ENCODE results near the gene DPT.

The DPT gene

DNA sequence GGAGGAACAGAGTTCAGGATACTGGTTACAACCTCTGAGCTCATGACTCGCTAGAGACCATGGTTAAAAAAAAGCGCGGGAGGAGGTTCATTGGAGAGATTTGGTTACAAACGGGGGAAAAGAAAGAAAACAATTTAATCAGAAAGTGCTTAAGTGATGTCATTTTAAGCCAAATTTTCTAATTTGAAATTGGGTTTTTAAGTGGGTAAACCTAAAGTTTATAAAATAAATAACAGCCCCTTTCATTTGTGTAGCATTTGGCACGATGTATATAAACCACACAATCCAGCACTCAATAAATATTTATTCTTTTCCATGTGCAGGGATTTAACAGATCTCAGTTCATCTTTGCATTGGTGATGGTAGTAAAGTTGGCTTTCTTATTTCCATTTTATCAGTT lies 7.0 kb upstream of the DPT start:
- TF ChIP-seq CTCF (IDR thresholded peaks at IDR 0.05; ENCODE audit: low read depth, low read length): no peak
- DNase-seq (ENCODE audit: extremely low read depth, low read depth): no peak

GRCh38 chr1:168734946-168735345 lies 5.9 kb upstream of the DPT start:
- no peak for TF ChIP-seq CTCF (IDR thresholded peaks at IDR 0.05; ENCODE audit: low read depth, low read length)
- no peak for DNase-seq (ENCODE audit: extremely low read depth, low read depth)

- DNase-seq (ENCODE audit: extremely low read depth, low read depth): no peak
- TF ChIP-seq CTCF (IDR thresholded peaks at IDR 0.05; ENCODE audit: low read depth, low read length): no peak
These were observed 5.3 kb upstream of the DPT start for GRCh38 chr1:168734271-168734670.

DNA sequence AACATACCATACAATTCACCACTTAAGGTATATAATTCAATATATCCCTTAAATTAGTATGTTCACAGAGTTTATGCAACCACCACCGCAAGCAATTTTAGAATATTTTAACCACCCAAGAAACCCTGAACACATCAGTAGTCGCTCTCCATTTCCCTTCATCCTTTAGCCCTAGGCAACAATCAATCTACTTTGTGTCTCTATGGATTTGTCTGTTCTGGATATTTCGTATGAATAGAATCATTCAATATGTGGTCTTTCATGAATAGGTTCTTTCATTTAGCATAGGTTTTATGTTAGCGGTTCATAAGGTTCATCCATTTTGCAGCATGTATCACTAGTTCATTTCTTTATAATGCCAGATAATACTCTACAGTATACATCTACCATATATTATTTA lies 4.2 kb upstream of the DPT start:
- no peak for DNase-seq (ENCODE audit: extremely low read depth, low read depth)
- no peak for TF ChIP-seq CTCF (IDR thresholded peaks at IDR 0.05; ENCODE audit: low read depth, low read length)

GRCh38 chr1:168732736-168733135 lies 3.7 kb upstream of the DPT start:
- TF ChIP-seq CTCF (IDR thresholded peaks at IDR 0.05; ENCODE audit: low read depth, low read length): no peak
- no peak for DNase-seq (ENCODE audit: extremely low read depth, low read depth)

DNA sequence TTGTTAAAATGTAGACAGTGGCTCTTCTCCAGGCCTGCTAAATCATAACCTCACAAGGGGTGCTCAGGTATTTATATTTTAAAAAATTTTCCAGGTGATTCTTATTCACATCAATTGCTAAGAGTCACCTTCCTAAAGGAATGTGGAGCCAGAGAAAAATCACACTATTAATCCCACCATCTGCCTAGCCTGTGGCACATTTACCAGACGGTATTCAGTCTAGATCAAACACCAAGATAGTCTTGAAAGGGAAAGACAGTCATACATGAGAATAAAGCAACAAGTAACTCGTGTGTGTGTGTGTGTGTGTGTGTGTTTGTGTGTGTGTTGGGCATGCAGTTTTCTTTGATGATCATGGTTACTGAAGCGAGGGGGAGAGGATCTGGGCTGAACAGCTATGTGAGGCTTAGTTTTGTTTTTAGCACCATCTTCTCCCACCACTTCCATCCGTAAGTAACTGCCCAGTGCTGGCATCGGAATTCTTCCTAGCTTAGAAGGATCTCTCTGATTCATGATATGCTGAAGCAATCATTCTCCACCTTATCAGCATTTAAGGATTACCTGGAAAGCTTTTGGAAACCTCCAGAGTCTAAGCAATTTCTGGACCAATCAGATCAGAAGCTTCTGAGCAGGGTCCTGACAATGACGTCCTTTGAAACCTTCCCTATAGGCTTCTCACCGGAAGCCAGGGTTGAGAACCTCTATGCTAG lies 2.4 kb upstream of the DPT start:
- no peak for DNase-seq (ENCODE audit: extremely low read depth, low read depth)
- no peak for TF ChIP-seq CTCF (IDR thresholded peaks at IDR 0.05; ENCODE audit: low read depth, low read length)

- no peak for TF ChIP-seq CTCF (IDR thresholded peaks at IDR 0.05; ENCODE audit: low read depth, low read length)
- no peak for DNase-seq (ENCODE audit: extremely low read depth, low read depth)
These were observed 398 bp upstream of the DPT start for GRCh38 chr1:168729405-168729802.

All from AG09319 (cell line).